GM12878 (cell line): ENCODE measurements around the gene CFAP74.

ENCODE experiments used
- CBX3 ChIP-seq: fragments of 200-600 bp; sonication (generic); IDR thresholded peaks from 2 replicates; pipeline ENCODE4 v1.6.1; 2016; ENCODE audit warnings: low read depth, borderline replicate concordance
- RBBP5 ChIP-seq: fragments of 200-600 bp; sonication (generic); conservative IDR thresholded peaks from 2 replicates; pipeline ENCODE4 v1.6.1; 2016

- TF ChIP-seq CBX3 (no peak), RBBP5 (no peak)
These were observed 85.3 kb downstream of the CFAP74 start for GRCh38 chr1:1917995-1918900.
